K562 (cell line): ENCODE measurements around the gene CCDC186.

Experiments used
- ATF2 ChIP-seq: sonication (generic); formaldehyde crosslinking; IDR thresholded peaks from 2 replicates; pipeline ENCODE4 v1.8.1; 2022; ENCODE audit warnings: missing genetic modification reagents
- JUNB ChIP-seq: fragments of 450-650 bp; formaldehyde crosslinking; conservative IDR thresholded peaks from 2 replicates; pipeline ENCODE4 v1.4.0; 2020; ENCODE audit warnings: mild to moderate bottlenecking

GRCh38 chr10:114202812-114203211, 28.8 kb upstream of the CCDC186 start:
- TF ChIP-seq ATF2 (no peak), JUNB (no peak)
